ENCODE measurements around the gene CRYGN.
A peak's percentile ranks its signal among the peaks of the same experiment; 100 is the strongest.

The CRYGN gene

DNA sequence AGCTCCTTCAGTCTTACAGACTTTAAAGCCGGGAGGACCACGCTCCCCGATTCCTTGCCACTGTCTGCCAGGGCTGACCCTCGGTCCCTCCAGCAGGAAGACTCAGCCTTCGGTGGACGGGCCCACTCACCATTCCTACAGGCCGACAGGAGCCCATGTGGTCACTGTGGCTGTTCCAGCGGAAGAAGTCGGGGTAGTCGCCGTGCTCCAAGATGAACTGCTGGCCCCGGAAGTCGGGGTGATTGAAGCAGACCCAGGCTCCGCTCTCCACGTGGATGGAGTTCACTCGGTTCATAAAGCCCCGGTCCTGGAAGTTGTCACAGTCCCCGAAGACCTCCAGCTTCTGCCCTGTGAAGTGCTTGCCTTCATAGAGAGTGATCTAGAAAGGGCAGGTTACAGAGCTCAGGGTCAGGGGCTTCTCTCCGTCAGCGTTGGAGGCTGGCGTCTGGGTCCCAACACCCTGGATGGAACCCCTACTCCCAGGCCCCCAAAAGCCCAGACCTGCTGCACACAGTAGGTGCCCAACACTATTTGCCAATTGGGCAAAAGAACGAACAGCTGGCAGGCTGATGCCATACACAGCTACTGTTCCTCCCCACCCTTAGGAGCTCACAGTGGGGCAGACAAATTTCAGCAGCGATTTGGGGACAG lies 1.9 kb downstream of the CRYGN start:
- DNase-seq, result no peak

DNA sequence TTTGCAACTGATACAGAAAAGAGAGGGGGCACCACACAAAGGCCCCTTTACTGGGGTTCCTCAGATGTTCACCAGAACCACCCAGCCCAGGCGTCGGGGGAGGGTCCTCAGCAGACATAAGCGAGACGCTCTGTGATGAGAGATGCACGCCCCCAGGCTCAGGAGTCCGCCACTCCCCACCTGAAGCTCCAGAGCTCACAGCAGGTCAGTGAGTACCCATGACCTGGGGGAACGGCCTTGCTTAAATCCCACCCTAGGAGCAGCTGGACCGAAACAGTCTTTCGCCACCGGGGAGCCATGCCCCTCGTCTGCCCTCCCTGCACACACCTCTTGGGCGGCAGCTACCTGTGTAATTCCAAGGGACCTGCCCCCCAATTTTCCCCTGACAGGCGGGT lies 2.8 kb downstream of the CRYGN start:
- DNase-seq, result no peak

DNA sequence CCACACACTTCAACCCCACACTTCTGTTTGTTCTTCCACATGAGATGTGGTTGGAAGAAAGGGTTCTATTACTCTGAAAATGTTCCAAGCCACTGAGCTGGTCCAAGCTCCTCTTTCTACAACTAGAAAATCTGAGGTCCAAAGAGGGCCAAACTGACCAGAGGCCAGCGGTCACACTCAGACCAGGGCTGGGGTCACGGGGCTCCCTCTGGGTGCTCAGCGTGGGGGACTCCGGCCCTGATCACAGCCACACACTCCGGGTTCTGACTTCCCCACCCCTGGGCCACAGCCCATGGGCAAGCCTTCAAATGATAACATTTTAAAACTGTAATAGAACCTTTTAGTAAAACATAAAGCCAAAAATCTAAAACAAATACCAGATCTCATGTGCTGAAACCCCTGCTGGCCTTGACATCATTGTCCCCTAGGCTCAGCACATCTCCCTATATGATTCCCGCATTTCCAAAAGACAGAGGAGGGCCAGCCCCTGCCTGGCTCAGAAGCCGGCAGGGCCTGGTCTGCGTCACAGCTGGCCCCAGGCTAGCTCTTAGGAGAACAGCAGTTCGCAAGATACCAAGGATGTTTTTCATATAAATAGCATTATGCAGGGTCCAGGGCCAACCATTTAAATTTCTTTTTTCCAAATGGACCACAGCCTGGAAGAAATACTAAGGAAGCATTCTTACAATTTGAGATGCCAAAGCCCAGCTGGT lies 3.3 kb downstream of the CRYGN start:
- DNase-seq, result no peak

GRCh38 chr7:151435971-151436370 lies 4.0 kb downstream of the CRYGN start:
- DNase-seq, result no peak

GRCh38 chr7:151435103-151435916 lies 4.6 kb downstream of the CRYGN start:
- DNase-seq, result no peak

DNA sequence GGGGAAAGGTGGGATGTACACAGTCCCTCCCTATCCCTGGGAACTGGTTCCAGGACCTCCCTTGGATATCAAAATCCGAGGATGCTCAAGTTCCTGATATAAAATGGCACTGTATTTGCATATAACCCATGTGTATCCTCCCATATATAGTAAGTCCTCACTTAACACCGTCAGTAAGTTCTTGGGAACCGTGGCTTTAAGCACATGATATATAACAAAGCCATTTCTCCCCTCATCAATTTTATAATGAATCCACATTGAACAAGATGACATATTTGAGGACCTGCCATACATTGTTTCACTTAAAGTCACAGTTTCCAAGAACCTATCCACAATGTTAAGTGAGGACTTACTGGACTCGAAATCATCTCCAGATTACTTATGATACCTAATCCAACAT lies 5.4 kb downstream of the CRYGN start:
- no peak for DNase-seq

- no peak for DNase-seq
These were observed 6.1 kb downstream of the CRYGN start for GRCh38 chr7:151433721-151434400.

GRCh38 chr7:151432658-151433521 lies 7.1 kb downstream of the CRYGN start:
- DNase-seq, result peak; percentile 40

- no peak for DNase-seq
These were observed 8.1 kb downstream of the CRYGN start for GRCh38 chr7:151431768-151432311.

GRCh38 chr7:151431281-151431767 lies 8.6 kb downstream of the CRYGN start:
- DNase-seq, result no peak

- no peak for DNase-seq
These were observed 9.3 kb downstream of the CRYGN start for GRCh38 chr7:151430391-151431205.

DNA sequence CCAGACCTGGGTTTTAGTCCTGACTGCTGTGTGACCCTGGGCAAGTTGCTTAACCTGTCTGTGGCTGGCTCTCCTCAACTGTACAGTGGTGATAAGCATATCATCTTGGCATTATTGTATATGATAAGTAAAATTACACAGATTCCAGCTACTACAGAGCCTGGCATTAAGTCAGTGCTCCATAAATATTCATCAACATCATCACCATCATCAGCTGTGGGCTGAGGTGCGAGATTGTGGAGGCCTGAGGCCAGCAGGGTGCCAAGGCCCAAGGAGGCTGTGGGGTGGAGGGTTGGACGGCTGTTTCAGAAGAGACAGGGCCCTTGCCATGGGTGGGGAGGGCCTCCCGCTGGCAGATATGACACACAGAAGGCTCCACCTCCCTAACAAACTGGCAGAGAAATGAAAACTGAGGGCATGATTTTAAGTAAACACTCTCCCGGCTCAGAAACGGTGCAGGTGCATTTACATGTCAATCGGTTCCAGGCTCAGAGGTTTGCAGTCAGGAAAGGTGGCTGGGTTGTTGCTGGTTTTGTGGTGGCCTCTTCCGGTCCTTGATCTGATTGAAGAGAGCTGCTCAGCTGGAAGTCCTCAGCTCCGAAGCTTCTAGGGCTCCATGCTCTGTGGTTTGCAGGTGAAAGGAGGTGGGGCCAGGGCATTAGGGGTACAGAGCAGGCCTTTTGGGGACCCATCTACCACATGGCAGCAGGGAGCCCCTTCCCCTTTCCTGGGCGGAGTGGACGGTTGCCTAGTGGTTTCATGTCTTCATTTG lies 10.2 kb downstream of the CRYGN start:
- peak; percentile 91 for DNase-seq

DNA sequence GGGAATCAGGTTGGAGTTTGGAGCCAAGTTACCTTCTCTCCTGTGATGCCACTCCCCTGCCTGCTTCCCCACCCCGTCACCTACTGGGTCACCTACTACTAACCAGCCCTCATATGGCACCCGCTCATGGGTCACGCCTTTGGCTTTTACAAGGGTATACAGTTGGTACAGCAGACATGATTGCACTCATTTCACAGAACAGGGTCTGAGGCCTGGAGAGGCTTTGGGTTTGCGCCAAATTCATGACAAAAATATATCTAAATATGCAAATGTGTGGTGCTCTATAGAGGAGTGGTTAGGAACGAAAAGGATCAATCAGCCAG lies 10.7 kb downstream of the CRYGN start:
- no peak for DNase-seq

DNA sequence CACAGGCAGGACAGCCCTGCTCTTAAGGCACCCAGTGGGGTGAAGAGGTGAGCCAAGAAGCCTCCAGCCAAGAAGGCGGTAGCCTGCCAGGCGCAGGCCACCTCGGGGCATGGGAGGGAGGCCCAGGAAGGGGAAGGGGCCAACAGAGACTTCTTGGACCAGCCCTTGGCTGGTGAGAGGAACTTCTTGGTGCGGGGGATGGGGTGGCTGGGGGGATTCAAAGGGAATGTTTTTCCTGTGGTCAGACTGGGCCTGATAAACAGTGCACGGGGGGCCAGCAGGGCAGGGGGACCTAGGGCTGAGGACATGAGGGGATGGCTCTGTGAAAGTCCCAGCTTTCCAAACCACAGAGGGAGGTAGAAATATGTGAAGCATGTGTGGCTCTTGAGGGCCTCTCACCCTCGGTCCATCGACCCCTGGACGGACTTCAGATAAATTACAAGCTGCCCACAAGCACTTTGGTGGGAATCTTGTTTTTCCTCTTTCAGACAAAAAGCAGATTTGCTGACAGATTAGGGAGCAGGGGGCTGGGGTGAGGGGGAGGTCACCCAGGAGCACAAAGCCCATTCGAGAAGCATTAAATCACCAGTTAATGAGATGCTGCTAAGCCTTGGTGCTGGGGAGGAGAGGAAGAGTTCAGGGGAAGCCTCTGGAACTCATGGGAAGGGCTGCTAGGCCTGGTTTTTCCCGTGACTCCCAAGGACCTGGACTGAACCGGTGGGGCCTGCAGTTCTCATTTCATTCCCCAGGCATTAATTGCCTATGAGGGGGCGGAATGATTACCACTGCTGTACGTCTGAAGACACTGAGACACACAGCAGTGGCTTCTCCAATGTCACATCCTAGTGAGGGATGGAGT lies 11.3 kb downstream of the CRYGN start:
- DNase-seq, result peak; percentile 31

DNA sequence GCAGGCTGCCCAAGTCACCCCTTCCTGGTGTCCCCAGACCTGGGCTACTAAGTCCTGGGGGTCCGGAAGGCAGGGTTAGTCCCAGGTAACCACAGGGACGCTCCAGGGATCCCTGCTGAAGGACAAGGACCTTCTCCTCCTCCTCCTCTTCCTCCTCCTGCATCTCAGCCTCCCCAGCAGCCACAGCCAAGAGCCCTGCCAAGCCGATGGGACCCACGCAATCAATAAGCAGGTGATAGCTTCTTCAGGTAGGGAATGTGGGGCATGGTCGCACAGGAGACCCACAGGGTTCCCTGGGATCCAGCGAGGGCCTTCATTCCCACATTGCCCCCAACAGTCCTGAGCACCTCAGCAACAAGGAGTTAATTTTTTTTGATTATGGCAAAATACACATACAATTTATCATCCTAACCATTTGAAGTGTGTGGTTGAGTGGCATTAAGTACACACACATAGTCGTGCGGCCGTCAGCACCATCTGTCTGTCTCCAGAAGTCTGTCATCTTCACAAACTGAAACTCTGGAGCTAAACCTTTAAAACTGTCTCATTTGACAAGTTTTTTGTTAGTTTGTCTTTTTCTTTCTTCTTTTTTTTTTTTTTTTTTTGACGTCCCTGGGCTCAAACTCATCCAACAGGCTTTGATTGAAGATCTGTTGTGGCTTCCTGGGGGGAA lies 12.1 kb downstream of the CRYGN start:
- no peak for DNase-seq

GRCh38 chr7:151426904-151427704 lies 12.8 kb downstream of the CRYGN start:
- DNase-seq, result no peak

GRCh38 chr7:151426441-151426903 lies 13.5 kb downstream of the CRYGN start:
- DNase-seq, result no peak

All from RPMI8226 (cell line).